ENCODE data around the gene USP38. TPM values are rescaled to one million over a fixed set of nuclear protein-coding genes. Genes with fewer than 3 reads are reported as not detected.

Gene USP38
- total RNA-seq, 2 experiments from 2014 or later = 34.2 to 35.7 TPM

- H3K36me3 ChIP-seq (ENCODE audit: insufficient read depth, low read length) = peaks cover 19% of the 10 kb centered on the region
- peak in 6 of 14 experiments; percentile 5 to 47 (median 14) for DNase-seq
- no peak for TF ChIP-seq CTCF (IDR thresholded peaks at IDR 0.05)
- Mint-ChIP-seq H3K36me3 (ENCODE audit: low read depth) (peaks cover 51% of the 10 kb centered on the region), H3K27ac (peak overlapping the region; percentile 97), H3K4me3 (peak overlapping the region; percentile 91), H3K27me3 (no peaks in the 10 kb centered on the region), H3K9me3 (no peaks in the 10 kb centered on the region), H3K4me1 (ENCODE audit: low read depth) (peaks cover 80% of the 10 kb centered on the region)
- intact Hi-C loops (cut with DNase I, micrococcal nuclease) = loop anchor here (2.0 to 10.0 kb wide), 4 partner anchors 327 to 1963 kb away; partner anchors contain the start of genes SMARCA5 (in 2 of the 2), ABCE1 (in 1 of the 2), ANAPC10 (in 1 of the 2) and INPP4B (in 1 of the 2)
- peak overlapping the region; percentile 93 to 97 for H3K27ac ChIP-seq (ENCODE audit: low read depth in 1 of 2, low read length in 2 of 2)
- ChIA-PET CTCF (no interaction called here), POLR2A (interaction anchor here (0.8 kb wide), 1 partner anchor 9 kb away, joined by 4 read pairs; no protein-coding TSS in a partner anchor)
- H3K4me3 ChIP-seq (ENCODE audit: low read length) = peak overlapping the region; percentile 70
- ATAC-seq (ENCODE audit: poor library complexity) = peak; percentile 10
- H3K9me3 ChIP-seq (ENCODE audit: control insufficient read depth in 1 of 2, insufficient read depth in 1 of 2, low read length in 2 of 2) = no peaks in the 10 kb centered on the region
- H3K4me1 ChIP-seq (ENCODE audit: insufficient read depth, low read length) = peaks cover 7% of the 10 kb centered on the region
- no peaks in the 10 kb centered on the region for H3K27me3 ChIP-seq (ENCODE audit: control insufficient read depth in 1 of 2, insufficient read depth in 2 of 2, low read length in 2 of 2)
Observed at GRCh38 chr4:143185253-143186107, 763 bp downstream of the USP38 start.

GRCh38 chr4:143186212-143186611, 1.5 kb downstream of the USP38 start:
- DNase-seq (peak in 2 of 14 experiments; percentile 18 to 34), ATAC-seq (ENCODE audit: poor library complexity) (no peak)
- Mint-ChIP-seq H3K4me1 (ENCODE audit: low read depth) (peaks cover 80% of the 10 kb centered on the region), H3K36me3 (ENCODE audit: low read depth) (peaks cover 59% of the 10 kb centered on the region), H3K27ac (peak overlapping the region; percentile 97), H3K4me3 (peak overlapping the region; percentile 91), H3K9me3 (no peaks in the 10 kb centered on the region), H3K27me3 (no peaks in the 10 kb centered on the region)
- Histone ChIP-seq H3K36me3 (ENCODE audit: insufficient read depth, low read length) (peaks cover 27% of the 10 kb centered on the region), H3K9me3 (ENCODE audit: control insufficient read depth in 1 of 2, insufficient read depth in 1 of 2, low read length in 2 of 2) (no peaks in the 10 kb centered on the region), H3K4me1 (ENCODE audit: insufficient read depth, low read length) (peaks cover 7% of the 10 kb centered on the region), H3K4me3 (ENCODE audit: low read length) (peak overlapping the region; percentile 70), H3K27me3 (ENCODE audit: control insufficient read depth in 1 of 2, insufficient read depth in 2 of 2, low read length in 2 of 2) (no peaks in the 10 kb centered on the region), H3K27ac (ENCODE audit: low read depth in 1 of 2, low read length in 2 of 2) (peak overlapping the region; percentile 93 to 97)
- TF ChIP-seq CTCF (IDR thresholded peaks at IDR 0.05) = no peak
- intact Hi-C loops (cut with DNase I, micrococcal nuclease) = loop anchor here in 1 of 2 experiments (5.0 to 10.0 kb wide), 3 partner anchors 341 to 1964 kb away; partner anchors contain the start of genes ABCE1, ANAPC10, INPP4B and ZNF330
- CTCF ChIA-PET = no interaction called here
- POLR2A ChIA-PET = no interaction called here

GRCh38 chr4:143186649-143187048, 1.9 kb downstream of the USP38 start:
- ATAC-seq (ENCODE audit: poor library complexity) = no peak
- ChIA-PET CTCF (no interaction called here), POLR2A (no interaction called here)
- Mint-ChIP-seq H3K9me3 (no peaks in the 10 kb centered on the region), H3K4me3 (peak overlapping the region; percentile 91), H3K27ac (peak overlapping the region; percentile 97), H3K36me3 (ENCODE audit: low read depth) (peaks cover 63% of the 10 kb centered on the region), H3K4me1 (ENCODE audit: low read depth) (peaks cover 75% of the 10 kb centered on the region), H3K27me3 (no peaks in the 10 kb centered on the region)
- no peak for TF ChIP-seq CTCF (IDR thresholded peaks at IDR 0.05)
- Histone ChIP-seq H3K27ac (ENCODE audit: low read depth in 1 of 2, low read length in 2 of 2) (peak overlapping the region in 1 of 2 donors; percentile 10), H3K4me1 (ENCODE audit: insufficient read depth, low read length) (peaks cover 7% of the 10 kb centered on the region), H3K4me3 (ENCODE audit: low read length) (peak overlapping the region; percentile 70), H3K9me3 (ENCODE audit: control insufficient read depth in 1 of 2, insufficient read depth in 1 of 2, low read length in 2 of 2) (no peaks in the 10 kb centered on the region), H3K36me3 (ENCODE audit: insufficient read depth, low read length) (peaks cover 31% of the 10 kb centered on the region), H3K27me3 (ENCODE audit: control insufficient read depth in 1 of 2, insufficient read depth in 2 of 2, low read length in 2 of 2) (no peaks in the 10 kb centered on the region)
- intact Hi-C loops (cut with DNase I, micrococcal nuclease) = loop anchor here in 1 of 2 experiments (5.0 to 10.0 kb wide), 3 partner anchors 342 to 1964 kb away; partner anchors contain the start of genes ABCE1, ANAPC10, INPP4B and ZNF330
- DNase-seq = peak in 4 of 14 experiments; percentile 6 to 40 (median 30)

All from CD4-positive, alpha-beta T cell (primary cell).